HL-60 (cell line): ENCODE results near the gene STK24.
A peak's percentile ranks its signal among the peaks of the same experiment; 100 is the strongest.

Experiments
- DNase-seq, 2 experiments: peaks; one replicate each; pipeline ENCODE4 v3.0.0-alpha.2; 2010 to 2020; ENCODE audit warnings: low read depth in 1 of 2, low spot score in 1 of 2
- H3K27ac ChIP-seq: fragments of 250-450 bp; sonication (Bioruptor Pico); replicated peaks from 2 replicates; pipeline ENCODE4 v1.5.1; 2020; ENCODE audit warnings: mild to moderate bottlenecking, moderate library complexity
- H3K27me3 ChIP-seq: fragments of 250-450 bp; sonication (Bioruptor Pico); 2 replicates; pipeline ENCODE4 v1.5.1; 2021; ENCODE audit warnings: mild to moderate bottlenecking, moderate library complexity; ENCODE audit not compliant: insufficient read depth, poor library complexity, severe bottlenecking
- H3K4me3 ChIP-seq: replicated peaks from 2 replicates; pipeline ENCODE4 v1.5.1; 2011; ENCODE audit warnings: mild to moderate bottlenecking, control low read depth, low read length; ENCODE audit not compliant: insufficient read depth
- CTCF ChIP-seq: IDR thresholded peaks from one replicate; pipeline ENCODE4 v1.5.1; 2011; ENCODE audit warnings: low read length, control low read depth, inconsistent platforms; ENCODE audit not compliant: insufficient read depth
- GABPA ChIP-seq: IDR thresholded peaks from 2 replicates; pipeline ENCODE4 v1.6.1; 2012; ENCODE audit warnings: low read depth
- POLR2AphosphoS5 ChIP-seq: IDR thresholded peaks from 2 replicates; pipeline ENCODE4 v1.6.1; 2012; ENCODE audit warnings: low read depth
- REST ChIP-seq: IDR thresholded peaks from 2 replicates; pipeline ENCODE4 v1.6.1; 2012; ENCODE audit warnings: low read depth; ENCODE audit not compliant: insufficient replicate concordance
- SPI1 ChIP-seq: IDR thresholded peaks from 2 replicates; pipeline ENCODE4 v1.6.1; 2012; ENCODE audit warnings: low read depth, mild to moderate bottlenecking, borderline replicate concordance

The STK24 gene

GRCh38 chr13:98613591-98613990 is 36.7 kb upstream of the STK24 start:
- no peak for DNase-seq
- Histone ChIP-seq H3K27me3 (no peaks in the 10 kb centered on the region), H3K27ac (no peak overlapping the region), H3K4me3 (no peak overlapping the region)
- TF ChIP-seq CTCF = no peak
- no peak for TF ChIP-seq GABPA
- no peak for TF ChIP-seq SPI1
- TF ChIP-seq REST = no peak
- no peak for TF ChIP-seq POLR2AphosphoS5

- Histone ChIP-seq H3K4me3 (no peak overlapping the region), H3K27ac (no peak overlapping the region), H3K27me3 (no peaks in the 10 kb centered on the region)
- peak in 1 of 2 experiments; percentile 25 for DNase-seq
- TF ChIP-seq CTCF = no peak
- TF ChIP-seq POLR2AphosphoS5 = no peak
- no peak for TF ChIP-seq GABPA
- TF ChIP-seq REST = no peak
- TF ChIP-seq SPI1 = no peak
Observed at GRCh38 chr13:98609756-98610155, 32.8 kb upstream of the STK24 start.

GRCh38 chr13:98606296-98606695 is 29.4 kb upstream of the STK24 start:
- Histone ChIP-seq H3K4me3 (no peak overlapping the region), H3K27ac (no peak overlapping the region), H3K27me3 (no peaks in the 10 kb centered on the region)
- DNase-seq = no peak
- TF ChIP-seq GABPA (no peak), REST (no peak), SPI1 (no peak), POLR2AphosphoS5 (no peak), CTCF (no peak)
